ENCODE data around the gene RIMS3. TPM values are rescaled to one million over a fixed set of nuclear protein-coding genes. Genes with fewer than 3 reads are reported as not detected.

Gene RIMS3
- total and polyA plus RNA-seq, 12 donors: 0.14 to 2.0 (median 0.71) TPM

DNA sequence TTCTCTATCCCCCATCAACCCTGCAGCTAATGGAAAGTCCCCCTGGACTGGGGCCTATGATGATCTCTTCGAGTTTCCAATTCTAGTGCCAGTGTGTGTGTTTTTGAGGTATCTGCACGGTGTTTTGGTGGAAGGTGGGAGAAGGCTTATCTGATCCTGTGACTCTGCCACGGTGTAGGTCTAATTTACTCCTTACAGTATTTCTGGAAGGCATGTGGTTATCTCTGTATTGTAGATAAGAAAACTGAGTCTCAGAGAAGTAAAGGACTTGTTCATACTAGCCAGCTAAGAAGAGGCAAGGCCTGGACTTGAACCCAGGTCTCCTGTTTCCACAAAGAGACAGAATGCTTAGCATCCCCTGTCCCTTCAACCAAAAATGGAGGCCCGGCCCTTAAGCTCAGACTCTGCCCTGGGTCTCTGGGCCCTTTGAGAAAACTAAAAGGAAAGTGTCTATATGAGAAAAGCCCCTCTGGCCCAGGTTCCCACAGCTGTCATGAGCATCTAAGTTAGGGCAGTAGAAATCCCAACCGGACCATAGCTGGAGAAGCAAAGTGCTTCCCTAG is 20.3 kb downstream of the RIMS3 start:
- ATAC-seq (no peak), DNase-seq (no peak)
- Histone ChIP-seq H3K4me3 (no peak overlapping the region), H3K9me3 (no peaks in the 10 kb centered on the region), H3K4me1 (peaks cover 0 to 16% (median 0%) of the 10 kb centered on the region in 9 donors), H3K27me3 (peaks cover 0 to 4% (median 0%) of the 10 kb centered on the region in 7 donors), H3K27ac (no peak overlapping the region), H3K36me3 (no peaks in the 10 kb centered on the region)
- WGBS, 2 donors: 76 to 80% methylated on average over 5 of the region's 5 CpGs
- TF ChIP-seq, protein P1, sequence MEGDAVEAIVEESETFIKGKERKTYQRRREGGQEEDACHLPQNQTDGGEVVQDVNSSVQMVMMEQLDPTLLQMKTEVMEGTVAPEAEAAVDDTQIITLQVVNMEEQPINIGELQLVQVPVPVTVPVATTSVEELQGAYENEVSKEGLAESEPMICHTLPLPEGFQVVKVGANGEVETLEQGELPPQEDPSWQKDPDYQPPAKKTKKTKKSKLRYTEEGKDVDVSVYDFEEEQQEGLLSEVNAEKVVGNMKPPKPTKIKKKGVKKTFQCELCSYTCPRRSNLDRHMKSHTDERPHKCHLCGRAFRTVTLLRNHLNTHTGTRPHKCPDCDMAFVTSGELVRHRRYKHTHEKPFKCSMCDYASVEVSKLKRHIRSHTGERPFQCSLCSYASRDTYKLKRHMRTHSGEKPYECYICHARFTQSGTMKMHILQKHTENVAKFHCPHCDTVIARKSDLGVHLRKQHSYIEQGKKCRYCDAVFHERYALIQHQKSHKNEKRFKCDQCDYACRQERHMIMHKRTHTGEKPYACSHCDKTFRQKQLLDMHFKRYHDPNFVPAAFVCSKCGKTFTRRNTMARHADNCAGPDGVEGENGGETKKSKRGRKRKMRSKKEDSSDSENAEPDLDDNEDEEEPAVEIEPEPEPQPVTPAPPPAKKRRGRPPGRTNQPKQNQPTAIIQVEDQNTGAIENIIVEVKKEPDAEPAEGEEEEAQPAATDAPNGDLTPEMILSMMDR (IDR thresholded peaks at IDR 0.05): no peak
- intact Hi-C loops (cut with DNase I): no loop called here

DNA sequence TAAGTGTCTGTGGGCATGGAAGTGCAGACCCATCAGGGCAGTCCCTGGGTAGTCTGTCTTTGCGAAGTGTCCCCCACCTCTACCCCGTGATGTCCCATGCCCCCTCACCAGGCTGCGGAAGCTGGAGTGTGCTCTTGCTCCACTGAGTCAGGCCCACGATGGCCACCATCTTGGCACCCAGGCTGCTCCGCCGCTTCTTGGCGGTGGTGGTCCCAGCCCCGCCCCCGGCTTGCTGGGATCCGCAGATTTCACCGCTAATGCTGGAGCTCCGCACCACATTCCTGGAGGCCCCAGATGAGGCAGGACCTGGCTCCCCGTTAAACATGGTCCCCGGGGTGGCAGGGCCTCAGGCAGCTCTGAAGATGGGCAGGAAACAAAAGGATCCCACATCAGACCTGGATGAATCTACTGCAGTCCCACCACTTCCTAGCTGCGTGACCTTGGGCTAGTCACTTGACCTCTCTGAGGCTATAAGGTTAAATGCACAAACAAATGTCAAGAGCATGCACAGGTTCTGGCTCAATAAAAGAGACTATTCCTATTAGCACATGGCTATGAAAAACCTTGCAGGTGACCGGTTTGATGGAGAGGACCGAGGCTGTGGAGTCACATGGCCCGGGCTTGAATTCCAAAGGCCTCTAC is 23.8 kb downstream of the RIMS3 start:
- ATAC-seq: no peak
- 91 to 94% methylated on average over 18 of the region's 18 CpGs for WGBS, 2 donors
- no peaks in the 10 kb centered on the region for H3K27me3 ChIP-seq
- H3K9me3 ChIP-seq: no peaks in the 10 kb centered on the region
- no peak for DNase-seq
- H3K36me3 ChIP-seq: no peaks in the 10 kb centered on the region
- no peaks in the 10 kb centered on the region for H3K4me1 ChIP-seq
- no peak overlapping the region for H3K4me3 ChIP-seq
- TF ChIP-seq, protein P1 (IDR thresholded peaks at IDR 0.05): no peak
- H3K27ac ChIP-seq: no peak overlapping the region
- intact Hi-C loops (cut with DNase I): no loop called here

DNA sequence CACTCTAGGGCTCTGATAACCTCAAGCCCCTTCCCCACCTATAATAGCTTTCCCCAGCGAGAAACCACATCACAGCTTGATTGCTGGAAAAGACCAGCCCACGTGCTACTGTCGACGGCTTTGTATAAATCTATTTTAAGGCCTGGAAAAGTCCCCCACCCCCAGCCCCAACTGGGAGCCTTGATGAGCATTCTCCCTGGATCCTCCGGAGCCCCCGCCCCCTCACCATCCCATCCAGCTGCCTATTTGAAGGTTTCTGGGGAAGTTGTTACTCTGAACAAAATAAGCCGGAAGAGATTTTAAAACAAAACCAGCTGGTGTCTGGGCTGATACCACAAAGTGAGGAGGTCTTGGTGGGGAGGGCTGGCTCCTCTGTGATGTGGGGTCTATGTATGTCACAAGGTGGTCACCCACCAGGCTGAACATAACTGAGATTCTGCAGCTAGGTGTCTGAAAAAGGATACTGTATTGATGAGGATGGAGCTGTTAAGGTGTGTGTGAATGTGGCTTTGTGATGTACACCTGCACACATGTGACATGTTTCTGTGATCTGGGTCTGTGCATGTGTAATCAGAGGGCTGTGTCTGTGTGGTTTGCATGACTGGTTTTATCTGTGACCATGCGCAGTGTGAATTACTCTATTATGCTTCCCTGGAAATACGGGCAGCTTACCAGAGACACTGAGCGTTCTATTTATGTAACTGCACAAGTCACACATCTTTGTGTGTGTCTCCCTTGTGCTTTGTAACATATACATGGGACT is 25.0 kb downstream of the RIMS3 start:
- Histone ChIP-seq H3K27ac (no peak overlapping the region), H3K4me3 (no peak overlapping the region), H3K27me3 (no peaks in the 10 kb centered on the region), H3K4me1 (no peaks in the 10 kb centered on the region), H3K36me3 (no peaks in the 10 kb centered on the region), H3K9me3 (no peaks in the 10 kb centered on the region)
- TF ChIP-seq, protein P1 (IDR thresholded peaks at IDR 0.05): no peak
- no peak for DNase-seq
- 64 to 67% methylated on average over 10 of the region's 10 CpGs for WGBS, 2 donors
- no peak for ATAC-seq
- intact Hi-C loops (cut with DNase I): no loop called here

DNA sequence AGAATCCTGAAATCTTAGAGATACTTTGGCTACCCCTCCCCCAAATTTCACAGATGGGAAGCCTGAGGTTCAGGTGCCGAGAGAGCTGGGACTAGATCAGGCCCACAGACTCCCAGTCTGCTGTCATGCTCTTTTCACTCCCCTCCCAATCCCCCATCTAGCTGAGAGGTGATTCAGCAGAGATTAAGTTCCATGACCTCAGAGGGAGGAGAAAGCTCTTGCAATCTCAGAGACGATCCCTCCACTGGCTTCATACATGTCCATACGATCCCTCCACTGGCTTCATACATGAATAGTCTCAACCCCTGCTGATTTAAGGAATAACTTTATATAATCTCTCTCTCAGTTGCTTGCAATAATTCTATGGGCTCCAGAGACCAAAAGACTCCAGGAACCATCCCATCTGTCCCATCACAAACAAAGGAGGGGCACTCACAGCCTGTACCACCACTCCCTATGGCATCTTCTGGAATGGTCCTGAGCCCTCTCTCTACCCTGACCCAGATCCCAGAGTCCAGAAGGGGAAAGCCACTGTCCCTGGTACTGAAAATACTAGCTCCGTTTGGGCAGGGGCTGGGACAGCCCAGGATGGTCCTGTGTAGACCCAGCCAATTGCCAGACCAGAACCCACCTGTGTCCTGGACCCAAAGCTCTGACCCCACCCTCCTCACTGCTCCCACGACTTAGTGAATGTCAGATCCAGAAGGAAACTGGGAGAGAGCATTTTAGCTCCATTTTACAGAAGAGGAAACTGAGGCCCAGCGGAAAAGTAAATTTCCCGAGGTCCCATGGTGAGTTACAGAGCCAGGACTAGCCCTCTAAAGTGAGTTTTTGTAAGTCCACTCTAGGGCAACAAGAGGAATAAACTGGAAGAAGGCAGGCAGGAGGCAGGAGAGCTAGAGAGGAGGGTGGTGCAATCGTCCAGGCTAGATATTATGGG is 27.1 kb downstream of the RIMS3 start:
- intact Hi-C loops (cut with DNase I): loop anchor here in 1 of 10 donors (10.0 kb wide), 1 partner anchor 316 kb away; no protein-coding TSS in a partner anchor
- DNase-seq (no peak), ATAC-seq (no peak)
- 71 to 72% methylated on average over 8 of the region's 8 CpGs for WGBS, 2 donors
- no peaks in the 10 kb centered on the region for H3K27me3 ChIP-seq
- H3K36me3 ChIP-seq: no peaks in the 10 kb centered on the region
- H3K4me3 ChIP-seq: no peak overlapping the region
- H3K27ac ChIP-seq: no peak overlapping the region
- peaks cover 0 to 11% (median 8%) of the 10 kb centered on the region in 9 donors for H3K4me1 ChIP-seq
- TF ChIP-seq, protein P1 (IDR thresholded peaks at IDR 0.05): no peak
- H3K9me3 ChIP-seq: no peaks in the 10 kb centered on the region
